Measurements from ENCODE around the gene MAP3K8.

GRCh38 chr10:30476511-30477155 lies 42.6 kb downstream of the MAP3K8 start:
- TF ChIP-seq POLR2AphosphoS5 (IDR thresholded peaks at IDR 0.05; ENCODE audit: low read depth, low read length) (no peak), POLR2A (IDR thresholded peaks at IDR 0.05; ENCODE audit: low read depth, low read length) (no peak)
